GM13977 (cell line): Measurements from ENCODE around the gene GATAD2A.

Source experiments
- DNase-seq: peaks from one replicate; pipeline ENCODE4 v3.0.0; 2012; ENCODE audit warnings: low spot score
- in situ Hi-C: fragments of 300-500 bp; cut with MboI; formaldehyde crosslinking; loops from one replicate; pipeline ENCODE4 v1.12.0; 2022; ENCODE audit warnings: low sequenced_read_pairs, low pct_unique_long_range_greater_than_20kb, mixed read lengths, inconsistent platforms; ENCODE audit not compliant: unreplicated experiment
- TF ChIP-seq, protein P1 (sequence below): IDR thresholded peaks from 2 replicates; pipeline ENCODE4 v1.5.1; 2012; ENCODE audit warnings: mild to moderate bottlenecking, control low read depth; ENCODE audit not compliant: insufficient read depth; ENCODE audit errors: extremely low read depth, missing control alignments

GATAD2A gene

DNA sequence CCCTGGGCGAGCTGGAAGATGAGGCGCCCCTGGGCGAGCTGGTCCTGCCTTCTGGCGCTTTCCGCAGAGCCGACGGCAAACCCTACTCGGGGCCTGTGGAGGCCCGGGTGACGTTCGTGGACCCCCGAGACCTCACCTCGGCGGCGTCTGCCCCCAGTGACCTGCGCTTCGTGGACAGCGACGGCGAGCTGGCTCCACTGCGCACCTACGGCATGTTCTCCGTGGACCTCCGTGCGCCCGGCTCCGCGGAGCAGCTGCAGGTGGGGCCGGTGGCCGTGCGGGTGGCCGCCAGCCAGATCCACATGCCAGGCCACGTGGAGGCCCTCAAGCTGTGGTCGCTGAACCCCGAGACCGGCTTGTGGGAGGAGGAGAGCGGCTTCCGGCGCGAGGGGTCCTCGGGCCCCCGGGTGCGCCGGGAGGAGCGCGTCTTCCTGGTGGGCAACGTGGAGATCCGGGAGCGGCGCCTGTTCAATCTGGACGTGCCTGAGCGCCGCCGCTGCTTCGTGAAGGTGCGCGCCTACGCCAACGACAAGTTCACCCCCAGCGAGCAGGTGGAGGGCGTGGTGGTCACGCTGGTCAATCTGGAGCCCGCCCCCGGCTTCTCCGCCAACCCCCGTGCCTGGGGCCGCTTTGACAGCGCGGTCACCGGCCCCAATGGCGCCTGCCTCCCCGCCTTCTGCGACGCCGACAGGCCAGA, 138.9 kb downstream of the GATAD2A start:
- in situ Hi-C loops, result loop anchor here (25.0 kb wide), 2 partner anchors 418 to 693 kb away; no protein-coding TSS in a partner anchor
- TF ChIP-seq, protein P1, sequence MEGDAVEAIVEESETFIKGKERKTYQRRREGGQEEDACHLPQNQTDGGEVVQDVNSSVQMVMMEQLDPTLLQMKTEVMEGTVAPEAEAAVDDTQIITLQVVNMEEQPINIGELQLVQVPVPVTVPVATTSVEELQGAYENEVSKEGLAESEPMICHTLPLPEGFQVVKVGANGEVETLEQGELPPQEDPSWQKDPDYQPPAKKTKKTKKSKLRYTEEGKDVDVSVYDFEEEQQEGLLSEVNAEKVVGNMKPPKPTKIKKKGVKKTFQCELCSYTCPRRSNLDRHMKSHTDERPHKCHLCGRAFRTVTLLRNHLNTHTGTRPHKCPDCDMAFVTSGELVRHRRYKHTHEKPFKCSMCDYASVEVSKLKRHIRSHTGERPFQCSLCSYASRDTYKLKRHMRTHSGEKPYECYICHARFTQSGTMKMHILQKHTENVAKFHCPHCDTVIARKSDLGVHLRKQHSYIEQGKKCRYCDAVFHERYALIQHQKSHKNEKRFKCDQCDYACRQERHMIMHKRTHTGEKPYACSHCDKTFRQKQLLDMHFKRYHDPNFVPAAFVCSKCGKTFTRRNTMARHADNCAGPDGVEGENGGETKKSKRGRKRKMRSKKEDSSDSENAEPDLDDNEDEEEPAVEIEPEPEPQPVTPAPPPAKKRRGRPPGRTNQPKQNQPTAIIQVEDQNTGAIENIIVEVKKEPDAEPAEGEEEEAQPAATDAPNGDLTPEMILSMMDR, result no peak

DNA sequence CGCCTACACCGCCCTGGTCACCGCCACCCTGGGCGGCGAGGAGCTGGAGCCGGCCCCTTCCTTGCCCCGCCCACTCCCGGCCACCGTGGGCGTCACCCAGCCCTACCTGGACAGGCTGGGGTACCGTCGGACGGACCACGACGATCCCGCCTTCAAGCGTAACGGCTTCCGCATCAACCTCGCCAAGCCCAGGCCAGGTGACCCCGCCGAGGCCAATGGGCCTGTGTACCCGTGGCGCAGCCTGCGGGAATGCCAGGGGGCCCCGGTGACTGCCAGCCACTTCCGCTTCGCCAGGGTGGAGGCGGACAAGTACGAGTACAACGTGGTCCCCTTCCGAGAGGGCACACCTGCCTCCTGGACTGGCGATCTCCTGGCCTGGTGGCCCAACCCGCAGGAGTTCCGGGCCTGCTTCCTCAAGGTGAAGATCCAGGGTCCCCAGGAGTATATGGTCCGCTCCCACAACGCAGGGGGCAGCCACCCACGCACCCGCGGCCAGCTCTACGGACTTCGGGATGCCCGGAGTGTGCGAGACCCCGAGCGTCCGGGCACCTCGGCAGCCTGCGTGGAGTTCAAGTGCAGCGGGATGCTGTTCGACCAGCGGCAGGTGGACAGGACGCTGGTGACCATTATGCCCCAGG, 139.6 kb downstream of the GATAD2A start:
- TF ChIP-seq, protein P1, result no peak
- DNase-seq, result no peak
- in situ Hi-C loops, result loop anchor here (25.0 kb wide), 2 partner anchors 417 to 692 kb away; no protein-coding TSS in a partner anchor

More for the DNA sequence above, 138.9 kb downstream of the GATAD2A start:
- DNase-seq, result no peak

DNA sequence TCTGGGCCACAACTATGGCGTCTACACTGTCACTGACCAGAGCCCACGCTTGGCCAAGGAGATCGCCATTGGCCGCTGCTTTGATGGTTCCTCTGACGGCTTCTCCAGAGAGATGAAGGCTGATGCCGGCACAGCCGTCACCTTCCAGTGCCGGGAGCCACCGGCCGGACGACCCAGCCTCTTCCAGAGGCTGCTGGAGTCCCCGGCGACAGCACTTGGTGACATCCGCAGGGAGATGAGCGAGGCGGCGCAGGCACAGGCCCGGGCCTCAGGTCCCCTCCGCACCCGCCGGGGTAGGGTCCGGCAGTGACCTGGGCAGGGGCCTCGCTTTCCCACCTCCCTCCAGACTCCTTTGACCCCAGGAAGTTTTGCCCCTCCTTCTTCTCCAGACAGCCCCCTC, 140.2 kb downstream of the GATAD2A start:
- in situ Hi-C loops, result loop anchor here (25.0 kb wide), 2 partner anchors 417 to 692 kb away; no protein-coding TSS in a partner anchor
- TF ChIP-seq, protein P1, result no peak
- no peak for DNase-seq

DNA sequence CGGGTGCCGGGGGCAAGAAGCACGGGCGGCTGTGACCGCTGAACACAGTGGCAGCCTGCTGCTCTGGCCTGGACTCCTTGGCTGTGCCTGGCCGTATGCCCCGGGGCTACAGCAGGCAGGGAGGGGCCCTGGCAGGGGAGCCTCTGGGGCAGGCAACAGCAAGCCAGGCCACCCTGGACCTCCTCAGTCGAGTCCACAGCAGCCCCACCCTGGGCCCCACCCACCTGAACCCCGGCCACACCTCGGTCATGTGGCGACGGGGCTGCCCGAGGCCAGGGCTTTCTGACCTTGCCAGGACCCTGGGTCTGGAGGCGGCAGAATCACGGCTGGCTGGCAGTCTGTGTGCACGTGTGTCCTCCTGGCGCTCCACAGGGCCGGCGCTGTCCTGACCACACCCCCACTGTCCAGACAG, 141.3 kb downstream of the GATAD2A start:
- TF ChIP-seq, protein P1, result no peak
- no peak for DNase-seq
- in situ Hi-C loops, result loop anchor here (25.0 kb wide), 2 partner anchors 416 to 691 kb away; no protein-coding TSS in a partner anchor

DNA sequence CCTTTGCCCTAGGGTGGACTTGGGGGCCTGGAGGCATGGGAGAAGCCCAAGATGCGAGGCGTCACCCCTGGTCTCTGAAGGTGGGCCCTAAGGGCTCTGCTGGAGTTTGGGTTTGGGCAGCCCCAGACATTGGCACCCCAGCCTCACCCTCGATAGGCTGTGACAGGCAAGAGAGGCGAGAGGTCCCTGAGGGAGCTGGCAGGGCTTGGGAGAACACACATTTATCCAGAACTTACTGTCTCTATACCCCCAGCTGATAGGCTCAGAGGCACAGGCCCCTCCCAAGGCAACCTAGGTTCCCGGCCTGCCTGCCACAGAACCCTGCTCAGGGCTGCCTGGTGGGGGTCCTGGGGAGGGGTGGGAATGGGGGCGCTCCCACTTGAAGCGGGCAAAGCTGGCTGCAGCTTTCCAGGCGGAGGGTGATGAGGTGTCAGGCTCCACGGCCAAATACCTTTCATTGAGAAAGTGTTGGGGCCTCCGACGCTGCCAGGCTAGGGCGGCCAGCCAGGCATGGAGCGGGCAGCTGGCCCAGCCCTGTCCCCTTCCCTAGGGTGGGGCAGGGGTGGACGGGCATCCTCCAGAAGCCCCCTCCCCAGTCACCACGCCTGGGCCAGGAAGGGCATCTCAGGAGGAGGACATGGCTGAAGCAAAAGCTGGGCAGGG, 142.3 kb downstream of the GATAD2A start:
- TF ChIP-seq, protein P1, result no peak
- no peak for DNase-seq
- in situ Hi-C loops, result loop anchor here (25.0 kb wide), 2 partner anchors 414 to 689 kb away; no protein-coding TSS in a partner anchor
